Measurements from ENCODE around the gene PPP2R2D.

GRCh38 chr10:131963811-131964210, 63.0 kb downstream of the PPP2R2D start:
- no peak for TF ChIP-seq TSHZ2 (CRISPR knock-in tag; IDR thresholded peaks at IDR 0.05)
- TF ChIP-seq CREB5 (CRISPR knock-in tag; IDR thresholded peaks at IDR 0.05; ENCODE audit: low read depth): no peak
- no peak for TF ChIP-seq RARB (CRISPR knock-in tag; IDR thresholded peaks at IDR 0.05)
- no peak for TF ChIP-seq ZC3H10 (CRISPR knock-in tag; IDR thresholded peaks at IDR 0.05)
- TF ChIP-seq ZNF8 (CRISPR knock-in tag; IDR thresholded peaks at IDR 0.05): no peak

All from SK-N-SH treated with all-trans-retinoic acid at 6 μM for 48 hours (cell line).